Measurements from ENCODE around the gene ACAA1. TPM values are rescaled to one million over a fixed set of nuclear protein-coding genes. Genes with fewer than 3 reads are reported as not detected.

Gene ACAA1
- total and polyA plus RNA-seq, 9 of the 15 experiments (the other 6 are each of a cell fraction or from before 2014, with no cell fraction given), result 4.0 to 88.9 (median 57.2) TPM

DNA sequence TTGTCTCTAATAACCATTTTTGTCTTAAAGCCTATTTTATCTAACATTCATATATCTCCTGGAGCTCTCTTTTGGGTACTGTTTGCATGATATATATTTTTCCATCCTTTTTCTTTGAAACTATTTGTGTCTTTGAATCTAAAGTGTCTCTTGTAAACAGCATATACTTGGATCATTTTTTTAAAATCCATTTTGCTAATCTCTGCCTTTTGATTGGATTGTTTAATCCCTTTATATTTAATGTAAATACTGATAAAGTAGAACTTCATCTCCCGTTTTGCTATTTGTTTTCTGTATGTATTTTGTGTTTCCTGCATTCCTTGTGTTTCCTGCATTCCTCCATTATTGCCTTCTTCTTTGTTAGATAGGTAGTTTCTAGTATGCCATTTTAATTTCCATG lies 31.4 kb downstream of the ACAA1 start (continued):
- TF ChIP-seq, protein P1, sequence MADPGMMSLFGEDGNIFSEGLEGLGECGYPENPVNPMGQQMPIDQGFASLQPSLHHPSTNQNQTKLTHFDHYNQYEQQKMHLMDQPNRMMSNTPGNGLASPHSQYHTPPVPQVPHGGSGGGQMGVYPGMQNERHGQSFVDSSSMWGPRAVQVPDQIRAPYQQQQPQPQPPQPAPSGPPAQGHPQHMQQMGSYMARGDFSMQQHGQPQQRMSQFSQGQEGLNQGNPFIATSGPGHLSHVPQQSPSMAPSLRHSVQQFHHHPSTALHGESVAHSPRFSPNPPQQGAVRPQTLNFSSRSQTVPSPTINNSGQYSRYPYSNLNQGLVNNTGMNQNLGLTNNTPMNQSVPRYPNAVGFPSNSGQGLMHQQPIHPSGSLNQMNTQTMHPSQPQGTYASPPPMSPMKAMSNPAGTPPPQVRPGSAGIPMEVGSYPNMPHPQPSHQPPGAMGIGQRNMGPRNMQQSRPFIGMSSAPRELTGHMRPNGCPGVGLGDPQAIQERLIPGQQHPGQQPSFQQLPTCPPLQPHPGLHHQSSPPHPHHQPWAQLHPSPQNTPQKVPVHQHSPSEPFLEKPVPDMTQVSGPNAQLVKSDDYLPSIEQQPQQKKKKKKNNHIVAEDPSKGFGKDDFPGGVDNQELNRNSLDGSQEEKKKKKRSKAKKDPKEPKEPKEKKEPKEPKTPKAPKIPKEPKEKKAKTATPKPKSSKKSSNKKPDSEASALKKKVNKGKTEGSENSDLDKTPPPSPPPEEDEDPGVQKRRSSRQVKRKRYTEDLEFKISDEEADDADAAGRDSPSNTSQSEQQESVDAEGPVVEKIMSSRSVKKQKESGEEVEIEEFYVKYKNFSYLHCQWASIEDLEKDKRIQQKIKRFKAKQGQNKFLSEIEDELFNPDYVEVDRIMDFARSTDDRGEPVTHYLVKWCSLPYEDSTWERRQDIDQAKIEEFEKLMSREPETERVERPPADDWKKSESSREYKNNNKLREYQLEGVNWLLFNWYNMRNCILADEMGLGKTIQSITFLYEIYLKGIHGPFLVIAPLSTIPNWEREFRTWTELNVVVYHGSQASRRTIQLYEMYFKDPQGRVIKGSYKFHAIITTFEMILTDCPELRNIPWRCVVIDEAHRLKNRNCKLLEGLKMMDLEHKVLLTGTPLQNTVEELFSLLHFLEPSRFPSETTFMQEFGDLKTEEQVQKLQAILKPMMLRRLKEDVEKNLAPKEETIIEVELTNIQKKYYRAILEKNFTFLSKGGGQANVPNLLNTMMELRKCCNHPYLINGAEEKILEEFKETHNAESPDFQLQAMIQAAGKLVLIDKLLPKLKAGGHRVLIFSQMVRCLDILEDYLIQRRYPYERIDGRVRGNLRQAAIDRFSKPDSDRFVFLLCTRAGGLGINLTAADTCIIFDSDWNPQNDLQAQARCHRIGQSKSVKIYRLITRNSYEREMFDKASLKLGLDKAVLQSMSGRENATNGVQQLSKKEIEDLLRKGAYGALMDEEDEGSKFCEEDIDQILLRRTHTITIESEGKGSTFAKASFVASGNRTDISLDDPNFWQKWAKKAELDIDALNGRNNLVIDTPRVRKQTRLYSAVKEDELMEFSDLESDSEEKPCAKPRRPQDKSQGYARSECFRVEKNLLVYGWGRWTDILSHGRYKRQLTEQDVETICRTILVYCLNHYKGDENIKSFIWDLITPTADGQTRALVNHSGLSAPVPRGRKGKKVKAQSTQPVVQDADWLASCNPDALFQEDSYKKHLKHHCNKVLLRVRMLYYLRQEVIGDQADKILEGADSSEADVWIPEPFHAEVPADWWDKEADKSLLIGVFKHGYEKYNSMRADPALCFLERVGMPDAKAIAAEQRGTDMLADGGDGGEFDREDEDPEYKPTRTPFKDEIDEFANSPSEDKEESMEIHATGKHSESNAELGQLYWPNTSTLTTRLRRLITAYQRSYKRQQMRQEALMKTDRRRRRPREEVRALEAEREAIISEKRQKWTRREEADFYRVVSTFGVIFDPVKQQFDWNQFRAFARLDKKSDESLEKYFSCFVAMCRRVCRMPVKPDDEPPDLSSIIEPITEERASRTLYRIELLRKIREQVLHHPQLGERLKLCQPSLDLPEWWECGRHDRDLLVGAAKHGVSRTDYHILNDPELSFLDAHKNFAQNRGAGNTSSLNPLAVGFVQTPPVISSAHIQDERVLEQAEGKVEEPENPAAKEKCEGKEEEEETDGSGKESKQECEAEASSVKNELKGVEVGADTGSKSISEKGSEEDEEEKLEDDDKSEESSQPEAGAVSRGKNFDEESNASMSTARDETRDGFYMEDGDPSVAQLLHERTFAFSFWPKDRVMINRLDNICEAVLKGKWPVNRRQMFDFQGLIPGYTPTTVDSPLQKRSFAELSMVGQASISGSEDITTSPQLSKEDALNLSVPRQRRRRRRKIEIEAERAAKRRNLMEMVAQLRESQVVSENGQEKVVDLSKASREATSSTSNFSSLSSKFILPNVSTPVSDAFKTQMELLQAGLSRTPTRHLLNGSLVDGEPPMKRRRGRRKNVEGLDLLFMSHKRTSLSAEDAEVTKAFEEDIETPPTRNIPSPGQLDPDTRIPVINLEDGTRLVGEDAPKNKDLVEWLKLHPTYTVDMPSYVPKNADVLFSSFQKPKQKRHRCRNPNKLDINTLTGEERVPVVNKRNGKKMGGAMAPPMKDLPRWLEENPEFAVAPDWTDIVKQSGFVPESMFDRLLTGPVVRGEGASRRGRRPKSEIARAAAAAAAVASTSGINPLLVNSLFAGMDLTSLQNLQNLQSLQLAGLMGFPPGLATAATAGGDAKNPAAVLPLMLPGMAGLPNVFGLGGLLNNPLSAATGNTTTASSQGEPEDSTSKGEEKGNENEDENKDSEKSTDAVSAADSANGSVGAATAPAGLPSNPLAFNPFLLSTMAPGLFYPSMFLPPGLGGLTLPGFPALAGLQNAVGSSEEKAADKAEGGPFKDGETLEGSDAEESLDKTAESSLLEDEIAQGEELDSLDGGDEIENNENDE (IDR thresholded peaks at IDR 0.05; ENCODE audit: low read depth, low read length), result no peak
- TF ChIP-seq CBFA2T2 (conservative IDR thresholded peaks at IDR 0.05) (no peak), ZNF507 (tag; conservative IDR thresholded peaks at IDR 0.05) (peak; percentile 97)
- TF ChIP-seq, protein P2, sequence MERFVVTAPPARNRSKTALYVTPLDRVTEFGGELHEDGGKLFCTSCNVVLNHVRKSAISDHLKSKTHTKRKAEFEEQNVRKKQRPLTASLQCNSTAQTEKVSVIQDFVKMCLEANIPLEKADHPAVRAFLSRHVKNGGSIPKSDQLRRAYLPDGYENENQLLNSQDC (CRISPR knock-in tag; IDR thresholded peaks at IDR 0.05), result no peak

Measured in K562 (cell line).